K562 (cell line): ENCODE measurements around the gene VTCN1. TPM values are rescaled to one million over a fixed set of nuclear protein-coding genes. Genes with fewer than 3 reads are reported as not detected.

Experiments
- ATF1 ChIP-seq, 2 experiments: fragments of 450-650 bp in 1 of 2; IDR thresholded peaks; 2 replicates each; pipeline ENCODE4 v1.6.1; 2016; ENCODE audit warnings: missing compliant biosample characterization in 1 of 2, missing genetic modification characterization in 1 of 2
- BDP1 ChIP-seq: IDR thresholded peaks from 3 replicates; pipeline ENCODE4 v1.6.1; 2011; ENCODE audit not compliant: insufficient read length, insufficient read depth
- GABPB1 ChIP-seq: sonication (generic); formaldehyde crosslinking; IDR thresholded peaks from 2 replicates; pipeline ENCODE4 v1.8.0; 2022; ENCODE audit warnings: mild to moderate bottlenecking, missing genetic modification reagents
- KLF16 ChIP-seq: IDR thresholded peaks from 2 replicates; pipeline ENCODE4 v1.6.1; 2016; ENCODE audit warnings: antibody characterized with exemption
- MBD2 ChIP-seq: sonication (generic); IDR thresholded peaks from 2 replicates; pipeline ENCODE4 v1.6.1; 2016; ENCODE audit warnings: low read depth, borderline replicate concordance
- NEUROD1 ChIP-seq: fragments of 150-350 bp; IDR thresholded peaks from 2 replicates; pipeline ENCODE4 v1.6.1; 2014; ENCODE audit warnings: borderline replicate concordance, low read length, low read depth; ENCODE audit not compliant: partially characterized antibody
- RAD21 ChIP-seq, 2 experiments: fragments of 250-450 bp in 1 of 2; fragments of 450-650 bp in 1 of 2; sonication (Bioruptor Pico) in 1 of 2; formaldehyde crosslinking in 1 of 2; IDR thresholded peaks in 1 of 2; conservative IDR thresholded peaks in 1 of 2; 2 replicates each; pipeline versions ENCODE4 v1.4.0 to v1.8.0; 2020 to 2022; ENCODE audit warnings: mild to moderate bottlenecking in 2 of 2, moderate library complexity in 1 of 2
- RFX7 ChIP-seq: fragments of 250-450 bp; sonication (Bioruptor Pico); IDR thresholded peaks from 2 replicates; pipeline ENCODE4 v1.5.1; 2021; ENCODE audit warnings: mild to moderate bottlenecking
- SAFB ChIP-seq: fragments of 200-400 bp; formaldehyde crosslinking; IDR thresholded peaks from 2 replicates; pipeline ENCODE4 v1.6.1; 2017; ENCODE audit warnings: low read depth, low read length, borderline replicate concordance
- STAG1 ChIP-seq: sonication (generic); formaldehyde crosslinking; IDR thresholded peaks from 2 replicates; pipeline ENCODE4 v1.5.0; 2020; ENCODE audit warnings: missing genetic modification reagents, borderline replicate concordance
- TARDBP ChIP-seq: fragments of 450-650 bp; IDR thresholded peaks from 2 replicates; pipeline ENCODE4 v1.6.1; 2016
- TBP ChIP-seq: optimal IDR thresholded peaks from 2 replicates; pipeline ENCODE3; 2011; ENCODE audit warnings: low read depth, low read length, improper control_type of control experiment
- ZFPM2 ChIP-seq: fragments of 250-450 bp; sonication (Bioruptor Pico); IDR thresholded peaks from 2 replicates; pipeline ENCODE4 v1.5.1; 2022; ENCODE audit warnings: mild to moderate bottlenecking
- ZNF239 ChIP-seq: fragments of 250-450 bp; sonication (Bioruptor Pico); IDR thresholded peaks from 2 replicates; pipeline ENCODE4 v1.4.0; 2020; ENCODE audit warnings: mild to moderate bottlenecking
- ZNF24 ChIP-seq: fragments of 450-650 bp; IDR thresholded peaks from 2 replicates; pipeline ENCODE4 v1.6.1; 2016
- polyA plus RNA-seq, 8 experiments: library from polyadenylated mRNA; depleted of rRNA in 4 of 8; stranded (reverse) in 5 of 8; unstranded in 3 of 8; fragments of >200 nt; fragmentation: Nextera tagmentation in 2 of 8; fragmentation: Illumina TruSeq in 1 of 8; extraction: Ambion mirVana in 2 of 8; extraction: Trizol in 1 of 8; gene quantifications; 2 replicates each; pipeline versions ENCODE4 v1.2.1 to v1.2.3, GENCODE V29; 2011 to 2014; ENCODE audit warnings: inconsistent platforms in 1 of 8, missing spikeins in 1 of 8
- total RNA-seq, 7 experiments: library from RNA; depleted of rRNA in 6 of 7; stranded (reverse); fragments of >200 nt in 6 of 7; fragmentation: Illumina TruSeq in 2 of 7; extraction: Trizol in 2 of 7; gene quantifications; 2 replicates each; pipeline versions ENCODE4 v1.2.1 to v1.2.3, GENCODE V29; 2011 to 2021; ENCODE audit warnings: low replicate concordance in 1 of 7
- TF ChIP-seq, protein P1 (sequence below): sonication (generic); formaldehyde crosslinking; IDR thresholded peaks from 2 replicates; pipeline ENCODE4 v1.8.0; 2022; ENCODE audit warnings: mild to moderate bottlenecking, missing genetic modification reagents, borderline replicate concordance
- TF ChIP-seq, protein P2 (sequence below): IDR thresholded peaks from 2 replicates; pipeline ENCODE4 v1.6.1; 2014; ENCODE audit warnings: antibody characterized with exemption
- TF ChIP-seq, protein P3 (sequence below): sonication (generic); formaldehyde crosslinking; IDR thresholded peaks from 2 replicates; pipeline ENCODE4 v1.4.0; 2020; ENCODE audit warnings: mild to moderate bottlenecking, missing genetic modification reagents
- TF ChIP-seq, protein P4 (sequence below): fragments of 450-650 bp; formaldehyde crosslinking; IDR thresholded peaks from 2 replicates; pipeline ENCODE4 v1.4.0; 2020; ENCODE audit warnings: mild to moderate bottlenecking, moderate library complexity

VTCN1 gene
- total and polyA plus RNA-seq, 9 of the 15 experiments (the other 6 are each of a cell fraction or from before 2014, with no cell fraction given): not detected

DNA sequence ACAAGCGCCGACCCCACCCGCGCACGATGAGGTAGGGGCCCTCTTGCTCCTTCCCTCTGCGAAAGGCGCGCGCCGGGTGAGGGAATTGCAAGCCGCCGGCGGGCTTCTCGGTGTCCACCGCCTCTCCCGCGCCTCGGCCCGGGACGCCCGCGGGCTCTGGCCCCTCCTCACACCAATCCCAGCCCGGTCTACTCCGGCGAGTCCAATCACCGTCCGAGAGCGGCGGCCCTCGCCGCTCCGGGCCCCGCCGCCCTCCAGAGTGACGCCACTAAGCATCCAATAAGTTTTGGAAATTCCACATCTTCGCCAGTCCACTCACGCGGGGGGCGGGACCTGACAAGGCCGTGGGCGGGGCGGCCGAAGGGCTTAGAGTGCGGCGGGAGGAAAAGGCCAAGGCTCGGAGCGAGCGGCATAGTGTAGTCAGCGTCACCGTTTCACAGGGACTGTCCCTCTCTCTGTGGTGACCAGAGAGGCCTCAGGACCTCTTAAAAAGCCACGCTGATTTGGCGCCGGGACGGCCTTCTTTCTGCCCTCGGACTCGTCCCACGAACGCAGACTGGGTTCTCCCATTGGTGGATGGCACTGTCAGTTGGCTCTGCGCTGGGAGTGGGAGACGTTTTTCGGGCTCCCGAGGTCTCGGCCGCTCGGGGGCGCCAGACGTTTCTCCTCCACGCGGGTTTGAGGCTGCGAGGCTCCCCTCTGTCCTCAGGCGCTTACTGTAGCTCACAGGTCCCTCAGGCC is 89.0 kb downstream of the VTCN1 start, which contains the start of gene TRIM45 (continued):
- TF ChIP-seq RAD21 (CRISPR knock-in tag; conservative IDR thresholded peaks at IDR 0.05 in 1 of 2, IDR thresholded peaks at IDR 0.05 in 1 of 2) (peak; percentile 62 to 70), RFX7 (no peak), STAG1 (CRISPR knock-in tag) (peak; percentile 52; the same call in 1 of the 2 replicates), BDP1 (no peak), SAFB (peak; percentile 90; the same call in 1 of the 2 replicates), ATF1 (CRISPR knock-in tag; IDR thresholded peaks at IDR 0.05) (no peak), ATF1 (tag; IDR thresholded peaks at IDR 0.05) (peak; percentile 90), NEUROD1 (peak; percentile 71), GABPB1 (CRISPR knock-in tag) (peak; percentile 69), ZFPM2 (CRISPR knock-in tag) (0 out of 2 replicates have a peak, but pooled peaks have one; percentile 50), TARDBP (no peak; the same call in 1 of the 2 replicates), ZNF24 (peak; percentile 56), KLF16 (0 out of 2 replicates have a peak, but pooled peaks have one; percentile 24), ZNF239 (no peak), TBP (peak; percentile 57), MBD2 (peak; percentile 84)
- TF ChIP-seq, protein P1, sequence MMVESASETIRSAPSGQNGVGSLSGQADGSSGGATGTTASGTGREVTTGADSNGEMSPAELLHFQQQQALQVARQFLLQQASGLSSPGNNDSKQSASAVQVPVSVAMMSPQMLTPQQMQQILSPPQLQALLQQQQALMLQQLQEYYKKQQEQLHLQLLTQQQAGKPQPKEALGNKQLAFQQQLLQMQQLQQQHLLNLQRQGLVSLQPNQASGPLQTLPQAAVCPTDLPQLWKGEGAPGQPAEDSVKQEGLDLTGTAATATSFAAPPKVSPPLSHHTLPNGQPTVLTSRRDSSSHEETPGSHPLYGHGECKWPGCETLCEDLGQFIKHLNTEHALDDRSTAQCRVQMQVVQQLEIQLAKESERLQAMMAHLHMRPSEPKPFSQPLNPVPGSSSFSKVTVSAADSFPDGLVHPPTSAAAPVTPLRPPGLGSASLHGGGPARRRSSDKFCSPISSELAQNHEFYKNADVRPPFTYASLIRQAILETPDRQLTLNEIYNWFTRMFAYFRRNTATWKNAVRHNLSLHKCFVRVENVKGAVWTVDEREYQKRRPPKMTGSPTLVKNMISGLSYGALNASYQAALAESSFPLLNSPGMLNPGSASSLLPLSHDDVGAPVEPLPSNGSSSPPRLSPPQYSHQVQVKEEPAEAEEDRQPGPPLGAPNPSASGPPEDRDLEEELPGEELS (CRISPR knock-in tag): 0 out of 2 replicates have a peak, but pooled peaks have one; percentile 35
- TF ChIP-seq, protein P2, sequence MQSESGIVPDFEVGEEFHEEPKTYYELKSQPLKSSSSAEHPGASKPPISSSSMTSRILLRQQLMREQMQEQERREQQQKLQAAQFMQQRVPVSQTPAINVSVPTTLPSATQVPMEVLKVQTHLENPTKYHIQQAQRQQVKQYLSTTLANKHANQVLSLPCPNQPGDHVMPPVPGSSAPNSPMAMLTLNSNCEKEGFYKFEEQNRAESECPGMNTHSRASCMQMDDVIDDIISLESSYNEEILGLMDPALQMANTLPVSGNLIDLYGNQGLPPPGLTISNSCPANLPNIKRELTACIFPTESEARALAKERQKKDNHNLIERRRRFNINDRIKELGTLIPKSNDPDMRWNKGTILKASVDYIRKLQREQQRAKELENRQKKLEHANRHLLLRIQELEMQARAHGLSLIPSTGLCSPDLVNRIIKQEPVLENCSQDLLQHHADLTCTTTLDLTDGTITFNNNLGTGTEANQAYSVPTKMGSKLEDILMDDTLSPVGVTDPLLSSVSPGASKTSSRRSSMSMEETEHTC: no peak
- TF ChIP-seq, protein P3, sequence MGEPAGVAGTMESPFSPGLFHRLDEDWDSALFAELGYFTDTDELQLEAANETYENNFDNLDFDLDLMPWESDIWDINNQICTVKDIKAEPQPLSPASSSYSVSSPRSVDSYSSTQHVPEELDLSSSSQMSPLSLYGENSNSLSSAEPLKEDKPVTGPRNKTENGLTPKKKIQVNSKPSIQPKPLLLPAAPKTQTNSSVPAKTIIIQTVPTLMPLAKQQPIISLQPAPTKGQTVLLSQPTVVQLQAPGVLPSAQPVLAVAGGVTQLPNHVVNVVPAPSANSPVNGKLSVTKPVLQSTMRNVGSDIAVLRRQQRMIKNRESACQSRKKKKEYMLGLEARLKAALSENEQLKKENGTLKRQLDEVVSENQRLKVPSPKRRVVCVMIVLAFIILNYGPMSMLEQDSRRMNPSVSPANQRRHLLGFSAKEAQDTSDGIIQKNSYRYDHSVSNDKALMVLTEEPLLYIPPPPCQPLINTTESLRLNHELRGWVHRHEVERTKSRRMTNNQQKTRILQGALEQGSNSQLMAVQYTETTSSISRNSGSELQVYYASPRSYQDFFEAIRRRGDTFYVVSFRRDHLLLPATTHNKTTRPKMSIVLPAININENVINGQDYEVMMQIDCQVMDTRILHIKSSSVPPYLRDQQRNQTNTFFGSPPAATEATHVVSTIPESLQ (CRISPR knock-in tag): peak; percentile 86; the same call in 1 of the 2 replicates
- TF ChIP-seq, protein P4, sequence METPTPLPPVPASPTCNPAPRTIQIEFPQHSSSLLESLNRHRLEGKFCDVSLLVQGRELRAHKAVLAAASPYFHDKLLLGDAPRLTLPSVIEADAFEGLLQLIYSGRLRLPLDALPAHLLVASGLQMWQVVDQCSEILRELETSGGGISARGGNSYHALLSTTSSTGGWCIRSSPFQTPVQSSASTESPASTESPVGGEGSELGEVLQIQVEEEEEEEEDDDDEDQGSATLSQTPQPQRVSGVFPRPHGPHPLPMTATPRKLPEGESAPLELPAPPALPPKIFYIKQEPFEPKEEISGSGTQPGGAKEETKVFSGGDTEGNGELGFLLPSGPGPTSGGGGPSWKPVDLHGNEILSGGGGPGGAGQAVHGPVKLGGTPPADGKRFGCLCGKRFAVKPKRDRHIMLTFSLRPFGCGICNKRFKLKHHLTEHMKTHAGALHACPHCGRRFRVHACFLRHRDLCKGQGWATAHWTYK (CRISPR knock-in tag): 0 out of 2 replicates have a peak, but pooled peaks have one; percentile 53
